ENCODE results near the gene SMG1.
"Not testable (repeated sequence)": the region's sequence is repeated elsewhere in the genome, so short reads cannot be mapped to it uniquely, and the experiment has no call there.

The SMG1 gene

DNA sequence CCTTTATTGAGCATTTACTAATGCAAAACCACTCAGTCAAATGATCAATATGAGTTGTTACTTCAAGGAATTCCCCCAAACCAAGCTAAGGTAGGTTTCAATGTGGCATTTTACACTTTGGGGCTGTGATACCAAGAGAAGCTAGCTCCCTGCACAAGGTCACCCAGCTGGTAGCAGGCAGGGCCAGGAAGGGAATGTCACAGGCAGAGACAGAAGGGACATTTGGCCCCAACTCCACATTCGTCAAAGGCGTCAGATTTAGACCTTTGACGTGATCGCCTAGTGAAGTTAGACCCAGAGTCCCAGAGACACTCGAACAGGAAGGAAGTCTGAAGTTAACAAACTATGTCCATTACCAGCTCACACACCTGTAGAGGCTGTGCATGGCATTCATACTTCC is 5.5 kb upstream of the SMG1 start:
- H3K9me3 ChIP-seq (ENCODE audit: control insufficient read depth in 1 of 2, low read length in 2 of 2) = no peaks in the 10 kb centered on the region
- H3K27ac ChIP-seq (ENCODE audit: low read length) = no peak overlapping the region
- no peaks in the 10 kb centered on the region for H3K36me3 ChIP-seq (ENCODE audit: control insufficient read depth in 1 of 2, insufficient read depth in 2 of 2, low read length in 2 of 2)
- H3K27me3 ChIP-seq (ENCODE audit: low read depth, low read length) = no peaks in the 10 kb centered on the region
- H3K4me1 ChIP-seq (ENCODE audit: control insufficient read depth in 1 of 2, insufficient read depth in 2 of 2, low read length in 2 of 2) = no peaks in the 10 kb centered on the region
- no peak overlapping the region for H3K4me3 ChIP-seq (ENCODE audit: low read depth in 1 of 2, low read length in 2 of 2)

DNA sequence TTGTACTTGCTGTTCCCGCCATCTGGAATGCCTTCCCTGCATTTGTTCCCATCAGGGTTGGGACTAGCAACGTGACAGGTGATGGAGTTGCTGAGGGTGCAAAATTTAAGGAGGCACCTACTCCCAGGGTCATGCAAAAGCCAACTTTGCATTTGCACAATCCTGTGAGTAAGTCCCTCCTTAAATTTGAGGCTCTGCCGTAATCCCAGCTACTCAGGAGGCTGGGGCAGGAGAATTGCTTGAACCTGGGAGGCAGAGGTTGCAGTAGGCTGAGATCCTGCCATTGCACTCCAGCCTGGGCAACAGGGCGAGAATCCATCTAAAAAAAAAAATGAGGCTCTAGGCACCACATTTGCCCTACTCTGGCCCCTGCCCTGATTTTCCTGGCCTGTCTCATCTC is 3.9 kb upstream of the SMG1 start:
- H3K27me3 ChIP-seq (ENCODE audit: low read depth, low read length); H3K9me3 ChIP-seq (ENCODE audit: control insufficient read depth in 1 of 2, low read length in 2 of 2); H3K27ac ChIP-seq (ENCODE audit: low read length); H3K4me3 ChIP-seq (ENCODE audit: low read depth in 1 of 2, low read length in 2 of 2); H3K4me1 ChIP-seq (ENCODE audit: control insufficient read depth in 1 of 2, insufficient read depth in 2 of 2, low read length in 2 of 2); H3K36me3 ChIP-seq (ENCODE audit: control insufficient read depth in 1 of 2, insufficient read depth in 2 of 2, low read length in 2 of 2): not testable (repeated sequence)

DNA sequence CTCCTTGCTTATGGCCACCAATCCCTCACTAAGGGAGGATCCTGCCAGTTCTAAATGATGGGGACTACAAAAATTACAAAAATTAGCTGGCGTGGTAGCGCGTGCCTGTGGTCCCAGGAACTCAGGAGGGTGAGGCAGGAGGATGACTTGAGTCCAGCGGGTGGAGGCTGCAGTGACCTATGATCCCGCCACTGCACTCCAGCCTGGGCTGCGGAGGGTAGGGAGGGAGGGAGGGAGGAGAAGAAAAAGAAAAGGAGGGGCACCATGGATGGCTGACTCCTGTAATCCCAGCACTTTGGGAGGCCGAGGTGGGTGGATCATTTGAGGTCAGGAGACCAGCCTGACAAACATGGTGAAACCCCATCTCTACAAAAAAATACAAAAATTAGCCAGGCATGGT is 1.9 kb upstream of the SMG1 start:
- not testable (repeated sequence) for H3K27ac ChIP-seq (ENCODE audit: low read length); H3K27me3 ChIP-seq (ENCODE audit: low read depth, low read length); H3K4me3 ChIP-seq (ENCODE audit: low read depth in 1 of 2, low read length in 2 of 2); H3K36me3 ChIP-seq (ENCODE audit: control insufficient read depth in 1 of 2, insufficient read depth in 2 of 2, low read length in 2 of 2); H3K9me3 ChIP-seq (ENCODE audit: control insufficient read depth in 1 of 2, low read length in 2 of 2)
- peaks cover 0 to 12% of the 10 kb centered on the region in 2 donors for H3K4me1 ChIP-seq (ENCODE audit: control insufficient read depth in 1 of 2, insufficient read depth in 2 of 2, low read length in 2 of 2)

DNA sequence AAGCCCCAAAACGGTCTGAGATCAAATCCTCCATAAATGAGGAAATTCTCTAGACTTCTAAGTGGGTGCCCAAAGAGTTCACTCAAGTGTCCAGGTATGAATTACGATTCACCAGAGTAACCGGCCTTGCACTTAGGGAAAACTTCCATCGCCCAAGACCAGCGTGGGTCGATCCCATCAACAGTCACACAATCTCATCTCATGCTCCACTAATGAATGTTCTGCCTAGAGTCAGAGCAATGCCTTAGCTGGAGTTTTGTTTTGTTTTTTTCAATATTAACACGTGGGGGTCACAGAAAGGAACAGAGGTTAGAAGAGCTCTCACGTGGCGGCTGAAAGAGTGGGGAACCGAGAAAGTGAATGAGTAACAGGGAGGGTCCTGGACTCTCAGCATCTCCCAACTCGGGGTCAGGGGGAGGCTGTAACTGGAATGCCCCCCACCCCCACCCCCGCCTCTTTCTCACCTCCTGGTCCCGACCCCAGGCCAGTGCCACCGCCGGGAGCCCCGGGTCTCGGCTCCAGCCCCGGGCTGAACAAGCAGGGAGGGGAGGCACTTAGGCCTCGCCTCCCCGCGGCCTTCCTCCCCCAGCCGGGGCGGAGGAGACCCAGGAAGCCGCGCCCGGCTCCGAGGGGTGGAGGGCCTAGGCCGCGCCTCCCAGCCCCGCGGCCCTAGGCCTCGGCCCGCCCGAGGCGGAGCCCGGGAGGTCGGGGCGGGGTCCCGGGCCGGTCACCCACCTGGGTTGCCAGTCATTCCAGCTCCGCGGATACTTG is 808 bp downstream of the SMG1 start:
- H3K4me3 ChIP-seq (ENCODE audit: low read depth in 1 of 2, low read length in 2 of 2) = peak overlapping the region; percentile 66 to 70
- H3K9me3 ChIP-seq (ENCODE audit: control insufficient read depth in 1 of 2, low read length in 2 of 2); H3K36me3 ChIP-seq (ENCODE audit: control insufficient read depth in 1 of 2, insufficient read depth in 2 of 2, low read length in 2 of 2); H3K27me3 ChIP-seq (ENCODE audit: low read depth, low read length): not testable (repeated sequence)
- peak overlapping the region; percentile 51 for H3K27ac ChIP-seq (ENCODE audit: low read length)
- peaks cover 0 to 12% of the 10 kb centered on the region in 2 donors for H3K4me1 ChIP-seq (ENCODE audit: control insufficient read depth in 1 of 2, insufficient read depth in 2 of 2, low read length in 2 of 2)

DNA sequence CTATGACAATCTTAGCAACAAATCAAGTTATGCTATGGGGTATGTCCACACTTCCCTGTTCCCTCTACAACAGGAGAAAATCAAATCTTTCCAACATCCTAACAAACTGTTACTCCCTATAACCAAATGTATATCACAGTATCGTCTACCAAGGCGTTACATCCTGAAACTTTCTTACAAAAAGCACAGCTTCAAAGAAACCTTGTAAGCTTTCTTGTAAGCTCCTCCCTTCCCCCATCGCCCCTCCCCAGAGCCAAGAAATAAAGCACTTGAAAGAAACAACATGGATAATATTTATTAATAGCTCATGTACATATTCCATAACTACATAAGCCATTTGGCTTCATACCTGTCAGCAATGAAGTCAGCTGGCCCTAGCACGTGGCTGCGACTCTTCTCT is 2.3 kb downstream of the SMG1 start:
- H3K4me1 ChIP-seq (ENCODE audit: control insufficient read depth in 1 of 2, insufficient read depth in 2 of 2, low read length in 2 of 2) = peaks cover 0 to 12% of the 10 kb centered on the region in 2 donors
- not testable (repeated sequence) for H3K36me3 ChIP-seq (ENCODE audit: control insufficient read depth in 1 of 2, insufficient read depth in 2 of 2, low read length in 2 of 2); H3K27me3 ChIP-seq (ENCODE audit: low read depth, low read length); H3K4me3 ChIP-seq (ENCODE audit: low read depth in 1 of 2, low read length in 2 of 2); H3K9me3 ChIP-seq (ENCODE audit: control insufficient read depth in 1 of 2, low read length in 2 of 2); H3K27ac ChIP-seq (ENCODE audit: low read length)

DNA sequence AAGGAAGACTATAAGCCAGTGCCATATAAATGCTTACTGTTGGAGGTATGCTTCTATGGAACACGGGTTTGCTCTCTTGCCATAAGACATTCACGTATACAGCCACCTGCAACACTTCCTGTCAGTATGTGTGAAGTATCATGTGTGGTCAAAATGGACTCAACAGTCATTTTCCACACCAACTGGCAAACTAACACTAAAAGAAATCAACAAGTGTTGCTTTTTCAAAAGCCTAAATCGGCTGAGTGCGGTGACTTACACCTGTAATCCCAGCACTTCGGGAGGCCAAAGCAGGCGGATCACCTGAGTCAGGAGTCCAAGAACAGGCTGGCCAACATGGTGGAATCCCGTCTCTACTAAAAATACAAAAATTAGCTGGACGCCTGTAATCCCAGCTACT is 3.1 kb downstream of the SMG1 start:
- not testable (repeated sequence) for H3K27ac ChIP-seq (ENCODE audit: low read length); H3K27me3 ChIP-seq (ENCODE audit: low read depth, low read length); H3K4me3 ChIP-seq (ENCODE audit: low read depth in 1 of 2, low read length in 2 of 2); H3K9me3 ChIP-seq (ENCODE audit: control insufficient read depth in 1 of 2, low read length in 2 of 2); H3K36me3 ChIP-seq (ENCODE audit: control insufficient read depth in 1 of 2, insufficient read depth in 2 of 2, low read length in 2 of 2)
- peaks cover 0 to 12% of the 10 kb centered on the region in 2 donors for H3K4me1 ChIP-seq (ENCODE audit: control insufficient read depth in 1 of 2, insufficient read depth in 2 of 2, low read length in 2 of 2)

DNA sequence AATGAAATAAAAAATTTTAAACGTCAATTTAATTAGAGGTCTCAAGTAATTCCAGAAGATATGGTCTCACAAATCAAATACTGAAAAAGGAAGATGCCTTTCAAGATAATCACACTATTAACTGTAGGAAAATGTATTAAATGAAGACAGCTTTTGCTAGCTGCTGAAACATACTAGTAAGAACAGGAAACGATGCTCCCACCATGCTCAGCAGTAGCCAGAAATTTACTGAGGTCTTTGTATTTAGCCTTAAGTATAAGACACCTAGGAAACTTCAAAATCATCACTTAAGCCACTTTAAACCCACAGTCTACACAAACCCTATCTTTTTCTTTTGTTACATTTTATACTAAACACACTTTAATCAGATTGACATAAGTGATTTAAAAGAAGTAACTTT is 16.6 kb downstream of the SMG1 start:
- not testable (repeated sequence) for H3K9me3 ChIP-seq (ENCODE audit: control insufficient read depth in 1 of 2, low read length in 2 of 2); H3K4me1 ChIP-seq (ENCODE audit: control insufficient read depth in 1 of 2, insufficient read depth in 2 of 2, low read length in 2 of 2); H3K27me3 ChIP-seq (ENCODE audit: low read depth, low read length); H3K27ac ChIP-seq (ENCODE audit: low read length); H3K36me3 ChIP-seq (ENCODE audit: control insufficient read depth in 1 of 2, insufficient read depth in 2 of 2, low read length in 2 of 2); H3K4me3 ChIP-seq (ENCODE audit: low read depth in 1 of 2, low read length in 2 of 2)

DNA sequence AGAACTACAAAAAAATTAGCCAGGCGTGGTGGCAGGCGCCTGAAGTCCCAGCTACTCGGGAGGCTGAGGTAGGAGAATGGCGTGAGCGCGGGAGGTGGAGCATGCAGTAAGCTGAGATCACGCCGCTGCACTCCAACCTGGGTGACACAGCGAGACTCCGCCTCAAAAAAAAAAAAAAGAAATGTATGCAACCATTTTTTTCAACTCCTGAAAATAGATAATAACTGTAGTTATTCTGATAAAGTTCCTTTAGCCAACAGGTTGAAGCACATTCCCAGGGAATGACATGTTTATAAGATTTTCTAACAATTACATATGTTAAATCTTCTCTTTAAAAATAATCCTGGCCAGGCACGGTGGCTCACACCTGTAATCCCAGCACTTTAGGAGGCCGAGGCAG is 17.5 kb downstream of the SMG1 start:
- H3K27me3 ChIP-seq (ENCODE audit: low read depth, low read length); H3K4me3 ChIP-seq (ENCODE audit: low read depth in 1 of 2, low read length in 2 of 2); H3K9me3 ChIP-seq (ENCODE audit: control insufficient read depth in 1 of 2, low read length in 2 of 2); H3K4me1 ChIP-seq (ENCODE audit: control insufficient read depth in 1 of 2, insufficient read depth in 2 of 2, low read length in 2 of 2); H3K36me3 ChIP-seq (ENCODE audit: control insufficient read depth in 1 of 2, insufficient read depth in 2 of 2, low read length in 2 of 2); H3K27ac ChIP-seq (ENCODE audit: low read length): not testable (repeated sequence)

DNA sequence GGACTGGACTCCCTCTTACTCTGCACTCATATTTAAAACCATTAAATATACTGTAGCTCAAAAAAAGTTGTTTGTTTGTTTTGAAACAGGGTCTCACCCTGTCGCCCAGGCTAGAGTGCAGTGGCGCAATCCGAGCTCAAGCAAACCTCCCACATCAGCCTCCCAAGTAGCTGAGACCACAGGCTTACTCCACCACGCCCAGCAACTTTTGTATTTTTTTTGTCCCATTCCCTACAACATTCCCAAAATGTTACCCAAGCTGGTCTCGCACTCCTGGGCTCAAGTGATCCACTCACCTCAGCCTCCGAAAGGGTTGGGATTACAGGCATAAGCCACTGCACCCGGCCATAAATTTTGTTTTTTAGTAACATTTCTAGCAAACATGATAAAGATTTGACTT is 23.4 kb downstream of the SMG1 start:
- H3K27ac ChIP-seq (ENCODE audit: low read length); H3K36me3 ChIP-seq (ENCODE audit: control insufficient read depth in 1 of 2, insufficient read depth in 2 of 2, low read length in 2 of 2); H3K4me3 ChIP-seq (ENCODE audit: low read depth in 1 of 2, low read length in 2 of 2); H3K4me1 ChIP-seq (ENCODE audit: control insufficient read depth in 1 of 2, insufficient read depth in 2 of 2, low read length in 2 of 2); H3K9me3 ChIP-seq (ENCODE audit: control insufficient read depth in 1 of 2, low read length in 2 of 2); H3K27me3 ChIP-seq (ENCODE audit: low read depth, low read length): not testable (repeated sequence)

DNA sequence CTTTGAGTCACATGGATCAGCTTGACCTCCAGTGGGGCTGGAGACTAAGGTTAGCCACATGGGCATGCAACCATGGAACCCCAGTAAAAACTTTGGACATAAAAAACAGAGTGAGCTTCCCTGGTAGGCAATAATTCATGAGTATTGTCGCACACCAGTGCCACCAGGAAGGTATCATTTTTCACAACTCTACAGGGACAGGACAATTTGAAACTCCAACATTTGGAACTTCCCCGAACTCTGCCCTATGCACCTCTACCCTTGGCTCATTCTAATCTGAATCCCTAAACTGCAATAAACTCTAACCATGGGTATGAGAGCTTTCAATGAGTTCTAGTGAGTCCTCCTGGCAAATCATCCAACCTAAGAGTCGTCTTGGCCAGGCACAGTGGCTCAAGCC is 24.2 kb downstream of the SMG1 start:
- H3K4me1 ChIP-seq (ENCODE audit: control insufficient read depth in 1 of 2, insufficient read depth in 2 of 2, low read length in 2 of 2); H3K4me3 ChIP-seq (ENCODE audit: low read depth in 1 of 2, low read length in 2 of 2); H3K27ac ChIP-seq (ENCODE audit: low read length); H3K9me3 ChIP-seq (ENCODE audit: control insufficient read depth in 1 of 2, low read length in 2 of 2); H3K27me3 ChIP-seq (ENCODE audit: low read depth, low read length); H3K36me3 ChIP-seq (ENCODE audit: control insufficient read depth in 1 of 2, insufficient read depth in 2 of 2, low read length in 2 of 2): not testable (repeated sequence)

DNA sequence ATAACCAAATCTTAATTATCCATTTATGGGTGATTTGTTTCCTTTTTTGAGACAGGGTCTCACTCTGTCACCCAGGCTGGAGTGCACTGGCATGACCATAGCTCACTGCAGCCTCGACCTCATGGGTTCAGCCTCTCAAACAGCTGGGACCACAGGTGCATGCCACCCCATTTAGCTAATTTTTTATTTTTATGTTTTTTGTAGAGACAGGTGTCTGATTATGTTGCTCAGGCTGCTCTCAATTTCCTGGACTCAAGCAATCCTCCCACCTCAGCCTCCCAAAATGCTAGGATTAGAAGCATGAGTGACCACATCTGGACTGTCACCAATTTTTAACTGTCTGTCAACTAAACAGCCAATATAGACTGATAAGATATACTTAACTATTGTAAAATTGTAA is 25.0 kb downstream of the SMG1 start:
- H3K4me3 ChIP-seq (ENCODE audit: low read depth in 1 of 2, low read length in 2 of 2); H3K27ac ChIP-seq (ENCODE audit: low read length); H3K9me3 ChIP-seq (ENCODE audit: control insufficient read depth in 1 of 2, low read length in 2 of 2); H3K27me3 ChIP-seq (ENCODE audit: low read depth, low read length); H3K36me3 ChIP-seq (ENCODE audit: control insufficient read depth in 1 of 2, insufficient read depth in 2 of 2, low read length in 2 of 2); H3K4me1 ChIP-seq (ENCODE audit: control insufficient read depth in 1 of 2, insufficient read depth in 2 of 2, low read length in 2 of 2): not testable (repeated sequence)

DNA sequence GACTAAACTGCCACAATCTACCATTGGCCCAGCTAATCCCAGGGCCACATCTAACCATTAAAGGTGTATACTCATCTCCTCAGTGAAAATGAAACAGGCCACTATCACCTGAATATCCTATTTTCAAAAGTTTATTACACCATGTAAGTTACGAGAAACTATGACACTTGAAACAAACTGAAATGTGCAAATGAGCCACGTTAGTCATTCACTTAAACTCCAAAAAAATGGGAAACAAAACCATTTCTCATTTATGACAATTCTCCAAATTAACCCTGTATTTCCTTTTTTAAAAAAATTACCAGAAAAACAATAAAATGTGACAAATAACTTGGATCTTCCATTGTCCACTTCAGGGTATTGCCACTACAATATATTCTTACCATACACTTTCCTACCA is 41.8 kb downstream of the SMG1 start:
- not testable (repeated sequence) for H3K36me3 ChIP-seq (ENCODE audit: control insufficient read depth in 1 of 2, insufficient read depth in 2 of 2, low read length in 2 of 2); H3K27ac ChIP-seq (ENCODE audit: low read length); H3K4me3 ChIP-seq (ENCODE audit: low read depth in 1 of 2, low read length in 2 of 2); H3K9me3 ChIP-seq (ENCODE audit: control insufficient read depth in 1 of 2, low read length in 2 of 2); H3K4me1 ChIP-seq (ENCODE audit: control insufficient read depth in 1 of 2, insufficient read depth in 2 of 2, low read length in 2 of 2); H3K27me3 ChIP-seq (ENCODE audit: low read depth, low read length)

Data from muscle layer of duodenum (tissue), 2 donors.